HepG2 (cell line): ENCODE measurements around the gene ARHGEF39. TPM values are rescaled to one million over a fixed set of nuclear protein-coding genes. Genes with fewer than 3 reads are reported as not detected.

ENCODE experiments used
- AGO1 ChIP-seq: fragments of 200-400 bp; formaldehyde crosslinking; IDR thresholded peaks from 2 replicates; pipeline ENCODE4 v1.6.1; 2017; ENCODE audit warnings: mild to moderate bottlenecking, low read depth, low read length, moderate library complexity; ENCODE audit not compliant: poor library complexity, severe bottlenecking
- CSRNP1 ChIP-seq: sonication (generic); formaldehyde crosslinking; IDR thresholded peaks from 2 replicates; pipeline ENCODE4 v1.8.1; 2023; ENCODE audit warnings: mild to moderate bottlenecking, missing genetic modification reagents
- CSRNP2 ChIP-seq: sonication (generic); formaldehyde crosslinking; conservative IDR thresholded peaks from 2 replicates; pipeline ENCODE4 v1.8.0; 2022; ENCODE audit warnings: low read depth, missing genetic modification reagents
- ELK4 ChIP-seq: sonication (generic); formaldehyde crosslinking; IDR thresholded peaks from 2 replicates; pipeline ENCODE4 v1.9.0; 2021; ENCODE audit warnings: missing genetic modification reagents, borderline replicate concordance
- HNF4A ChIP-seq: sonication (generic); formaldehyde crosslinking; IDR thresholded peaks from 2 replicates; pipeline ENCODE4 v1.4.0; 2020; ENCODE audit warnings: missing genetic modification reagents
- NCOA1 ChIP-seq: sonication (generic); formaldehyde crosslinking; IDR thresholded peaks from 2 replicates; pipeline ENCODE4 v1.9.0; 2021; ENCODE audit warnings: missing genetic modification reagents
- PHF5A ChIP-seq: IDR thresholded peaks from one replicate; pipeline ENCODE4 v1.6.1; 2018; ENCODE audit warnings: low read depth, missing genetic modification reagents; ENCODE audit not compliant: unreplicated experiment
- SP2 ChIP-seq: sonication (generic); formaldehyde crosslinking; IDR thresholded peaks from 2 replicates; pipeline ENCODE4 v1.5.1; 2020; ENCODE audit warnings: mild to moderate bottlenecking, missing genetic modification reagents
- STAT6 ChIP-seq: sonication (generic); formaldehyde crosslinking; IDR thresholded peaks from 2 replicates; pipeline ENCODE4 v1.4.0; 2020; ENCODE audit warnings: missing genetic modification reagents, mild to moderate bottlenecking, borderline replicate concordance
- TERF1 ChIP-seq: sonication (generic); formaldehyde crosslinking; IDR thresholded peaks from 2 replicates; pipeline ENCODE4 v1.8.0; 2022; ENCODE audit warnings: mild to moderate bottlenecking, missing genetic modification reagents, moderate library complexity
- ZFP36L1 ChIP-seq: sonication (generic); formaldehyde crosslinking; IDR thresholded peaks from 2 replicates; pipeline ENCODE4 v1.8.0; 2022; ENCODE audit warnings: mild to moderate bottlenecking, missing genetic modification reagents, moderate library complexity
- ZMAT5 ChIP-seq: sonication (generic); formaldehyde crosslinking; IDR thresholded peaks from 2 replicates; pipeline ENCODE4 v1.5.0; 2020; ENCODE audit warnings: mild to moderate bottlenecking, low read depth, missing genetic modification reagents, borderline replicate concordance
- ZNF251 ChIP-seq: sonication (generic); formaldehyde crosslinking; IDR thresholded peaks from 2 replicates; pipeline ENCODE4 v1.9.0; 2021; ENCODE audit warnings: mild to moderate bottlenecking, missing genetic modification reagents
- ZNF430 ChIP-seq: sonication (generic); formaldehyde crosslinking; IDR thresholded peaks from 2 replicates; pipeline ENCODE4 v1.9.0; 2021; ENCODE audit warnings: mild to moderate bottlenecking, missing genetic modification reagents
- ZXDC ChIP-seq: sonication (generic); formaldehyde crosslinking; IDR thresholded peaks from 2 replicates; pipeline ENCODE4 v1.5.0; 2020; ENCODE audit warnings: mild to moderate bottlenecking, missing genetic modification reagents
- polyA plus RNA-seq, 8 experiments: library from polyadenylated mRNA; depleted of rRNA in 3 of 8; stranded (reverse) in 7 of 8; unstranded in 1 of 8; fragments of >200 nt; fragmentation: Illumina TruSeq in 4 of 8; extraction: Trizol in 4 of 8; gene quantifications; 2 replicates each; pipeline versions ENCODE4 v1.2.1 to v1.2.3, GENCODE V29; 2011 to 2016; ENCODE audit warnings: low read depth in 4 of 8, missing spikeins in 1 of 8, mixed read lengths in 1 of 8; ENCODE audit not compliant: insufficient read depth in 1 of 8
- total RNA-seq, 5 experiments: library from RNA; depleted of rRNA; stranded (reverse); fragments of >200 nt; fragmentation: Illumina TruSeq; extraction: Trizol; gene quantifications; 2 replicates each; pipeline ENCODE4 v1.2.3, GENCODE V29; 2016; ENCODE audit warnings: low read depth in 1 of 5

Gene ARHGEF39
- total and polyA plus RNA-seq, 2 of the 13 experiments (the other 11 are each of a cell fraction or from before 2014, with no cell fraction given): 11.2 to 12.3 TPM

- TF ChIP-seq STAT6 (no peak), ZNF251 (no peak), ZXDC (CRISPR knock-in tag) (no peak), AGO1 (peak; percentile 37), NCOA1 (CRISPR knock-in tag) (peak; percentile 74; the same call in 1 of the 2 replicates), HNF4A (CRISPR knock-in tag) (no peak; the same call in 1 of the 2 replicates), PHF5A (CRISPR knock-in tag) (peak; percentile 34), ELK4 (CRISPR knock-in tag) (no peak), SP2 (CRISPR knock-in tag) (peak; percentile 47; the same call in 1 of the 2 replicates), CSRNP1 (CRISPR knock-in tag) (peak; percentile 99), ZMAT5 (CRISPR knock-in tag) (no peak), ZFP36L1 (CRISPR knock-in tag) (peak; percentile 93; the same call in 1 of the 2 replicates), TERF1 (CRISPR knock-in tag) (no peak), CSRNP2 (peak; percentile 94), ZNF430 (CRISPR knock-in tag) (peak; percentile 92)
Observed at GRCh38 chr9:35664531-35665470, at the start of gene ARHGEF39 (continued).
